ENCODE results near the gene PHPT1. TPM values are rescaled to one million over a fixed set of nuclear protein-coding genes. Genes with fewer than 3 reads are reported as not detected.
"Not testable (repeated sequence)": the region's sequence is repeated elsewhere in the genome, so short reads cannot be mapped to it uniquely, and the experiment has no call there.

Gene PHPT1
- total and polyA plus RNA-seq, 2 donors (not counting 1 experiment from before 2014, with no cell fraction given): 99.6 to 190 TPM

GRCh38 chr9:136842380-136842948 is 6.7 kb upstream of the PHPT1 start, which contains the start of gene AJM1:
Gene AJM1 (plus strand): TSS chr9:136842478. CDS start chr9:136844415, 1,937 bp downstream.
- peak; percentile 77 to 78 for TF ChIP-seq CTCF (conservative IDR thresholded peaks at IDR 0.05 in 1 of 2, IDR thresholded peaks at IDR 0.05 in 1 of 2; ENCODE audit: low read depth in 1 of 2, low read length in 2 of 2)
- Histone ChIP-seq H3K36me3 (ENCODE audit: control insufficient read depth, insufficient read depth, low read length) (peaks cover 10% of the 10 kb centered on the region), H3K27me3 (ENCODE audit: control insufficient read depth, insufficient read depth, low read length) (peaks cover 24% of the 10 kb centered on the region), H3K4me2 (ENCODE audit: extremely low read depth, insufficient read depth, low read length) (peak within 1 kb of the TSS; percentile 69), H3K4me3 (replicated peaks in 1 of 4; ENCODE audit: control extremely low read depth in 1 of 4, insufficient read depth in 1 of 4, low read depth in 3 of 4, low read length in 4 of 4) (peak within 1 kb of the TSS in 3 of 4 experiments; percentile 54 to 64 (median 56)), H3K4me1 (ENCODE audit: control insufficient read depth, extremely low read depth, insufficient read depth, low read length) (peaks cover 10% of the 10 kb centered on the region)
- H3K9ac ChIP-seq (ENCODE audit: insufficient read depth, low read length); H4K20me1 ChIP-seq (ENCODE audit: control insufficient read depth, extremely low read depth, insufficient read depth, low read length); H3K27ac ChIP-seq (ENCODE audit: insufficient read depth, low read length); H2AFZ ChIP-seq (ENCODE audit: low read length); H3K9me3 ChIP-seq (ENCODE audit: control insufficient read depth, insufficient read depth, low read depth, low read length); H3K79me2 ChIP-seq (ENCODE audit: control insufficient read depth, insufficient read depth, low read length): not testable (repeated sequence)
- peak; percentile 59 to 68 for DNase-seq (ENCODE audit: low read depth in 2 of 2)

- Histone ChIP-seq H3K4me3 (replicated peaks in 1 of 4; ENCODE audit: control extremely low read depth in 1 of 4, insufficient read depth in 1 of 4, low read depth in 3 of 4, low read length in 4 of 4) (peak overlapping the region in 1 of 4 experiments; percentile 7), H3K4me1 (ENCODE audit: control insufficient read depth, extremely low read depth, insufficient read depth, low read length) (peaks cover 10% of the 10 kb centered on the region), H3K27me3 (ENCODE audit: control insufficient read depth, insufficient read depth, low read length) (peaks cover 24% of the 10 kb centered on the region), H3K36me3 (ENCODE audit: control insufficient read depth, insufficient read depth, low read length) (peaks cover 10% of the 10 kb centered on the region)
- H3K9me3 ChIP-seq (ENCODE audit: control insufficient read depth, insufficient read depth, low read depth, low read length); H3K27ac ChIP-seq (ENCODE audit: insufficient read depth, low read length); H3K4me2 ChIP-seq (ENCODE audit: extremely low read depth, insufficient read depth, low read length); H4K20me1 ChIP-seq (ENCODE audit: control insufficient read depth, extremely low read depth, insufficient read depth, low read length); DNase-seq (ENCODE audit: low read depth in 2 of 2); H3K79me2 ChIP-seq (ENCODE audit: control insufficient read depth, insufficient read depth, low read length); H3K9ac ChIP-seq (ENCODE audit: insufficient read depth, low read length); H2AFZ ChIP-seq (ENCODE audit: low read length): not testable (repeated sequence)
Measured at GRCh38 chr9:136843159-136843800, 5.9 kb upstream of the PHPT1 start.

GRCh38 chr9:136843801-136844740 is 5.1 kb upstream of the PHPT1 start:
- H3K4me2 ChIP-seq (ENCODE audit: extremely low read depth, insufficient read depth, low read length); H3K9ac ChIP-seq (ENCODE audit: insufficient read depth, low read length); H4K20me1 ChIP-seq (ENCODE audit: control insufficient read depth, extremely low read depth, insufficient read depth, low read length); H3K27ac ChIP-seq (ENCODE audit: insufficient read depth, low read length); H3K79me2 ChIP-seq (ENCODE audit: control insufficient read depth, insufficient read depth, low read length); H3K36me3 ChIP-seq (ENCODE audit: control insufficient read depth, insufficient read depth, low read length); H3K9me3 ChIP-seq (ENCODE audit: control insufficient read depth, insufficient read depth, low read depth, low read length); H3K4me3 ChIP-seq (replicated peaks in 1 of 4; ENCODE audit: control extremely low read depth in 1 of 4, insufficient read depth in 1 of 4, low read depth in 3 of 4, low read length in 4 of 4); DNase-seq (ENCODE audit: low read depth in 2 of 2); H2AFZ ChIP-seq (ENCODE audit: low read length): not testable (repeated sequence)
- TF ChIP-seq CTCF (conservative IDR thresholded peaks at IDR 0.05 in 1 of 2, IDR thresholded peaks at IDR 0.05 in 1 of 2; ENCODE audit: low read depth in 1 of 2, low read length in 2 of 2): peak; percentile 22 to 29
- Histone ChIP-seq H3K4me1 (ENCODE audit: control insufficient read depth, extremely low read depth, insufficient read depth, low read length) (peaks cover 10% of the 10 kb centered on the region), H3K27me3 (ENCODE audit: control insufficient read depth, insufficient read depth, low read length) (peaks cover 24% of the 10 kb centered on the region)
